K562 (cell line): ENCODE measurements around the gene FIBP. TPM values are rescaled to one million over a fixed set of nuclear protein-coding genes. Genes with fewer than 3 reads are reported as not detected.

Experiments used
- ADNP ChIP-seq: fragments of 200-800 bp; sonication (Bioruptor generic); IDR thresholded peaks from 2 replicates; pipeline ENCODE4 v1.6.1; 2016; ENCODE audit warnings: missing genetic modification characterization, missing compliant biosample characterization
- BRD4 ChIP-seq: fragments of 200-600 bp; sonication (generic); IDR thresholded peaks from 2 replicates; pipeline ENCODE4 v1.6.1; 2017; ENCODE audit warnings: inconsistent platforms
- CBX3 ChIP-seq, 2 experiments: IDR thresholded peaks; 1 replicate in 1 of 2; 2 replicates in 1 of 2; pipeline ENCODE4 v1.6.1; 2012; ENCODE audit warnings: inconsistent platforms in 2 of 2, low read length in 2 of 2, borderline replicate concordance in 1 of 2, control low read depth in 1 of 2
- ETV6 ChIP-seq, 3 experiments: fragments of 150-350 bp in 1 of 3; sonication (generic) in 1 of 3; formaldehyde crosslinking in 1 of 3; IDR thresholded peaks; 2 replicates each; pipeline versions ENCODE4 v1.6.1 to v1.8.0; 2014 to 2022; ENCODE audit warnings: borderline replicate concordance in 2 of 3, low read depth in 2 of 3, antibody characterized with exemption in 1 of 3, low read length in 1 of 3, mild to moderate bottlenecking in 1 of 3, missing genetic modification reagents in 1 of 3
- GABPB1 ChIP-seq: sonication (generic); formaldehyde crosslinking; IDR thresholded peaks from 2 replicates; pipeline ENCODE4 v1.8.0; 2022; ENCODE audit warnings: mild to moderate bottlenecking, missing genetic modification reagents
- HLTF ChIP-seq: fragments of 450-650 bp; IDR thresholded peaks from 2 replicates; pipeline ENCODE4 v1.6.1; 2016
- KDM4B ChIP-seq, 2 experiments: fragments of 450-650 bp in 1 of 2; sonication (generic) in 1 of 2; IDR thresholded peaks; 2 replicates each; pipeline ENCODE4 v1.6.1; 2016 to 2017; ENCODE audit warnings: borderline replicate concordance in 2 of 2, antibody characterized with exemption in 1 of 2, low read depth in 1 of 2, mild to moderate bottlenecking in 1 of 2
- KLF16 ChIP-seq: IDR thresholded peaks from 2 replicates; pipeline ENCODE4 v1.6.1; 2016; ENCODE audit warnings: antibody characterized with exemption
- NR3C1 ChIP-seq: sonication (generic); formaldehyde crosslinking; IDR thresholded peaks from 2 replicates; pipeline ENCODE4 v1.8.1; 2022; ENCODE audit warnings: missing genetic modification reagents
- NR4A1 ChIP-seq, 2 experiments: fragments of 250-450 bp in 1 of 2; fragments of 450-650 bp in 1 of 2; sonication (Bioruptor Pico) in 1 of 2; IDR thresholded peaks; 2 replicates each; pipeline versions ENCODE4 v1.4.0 to v1.6.1; 2016 to 2020; ENCODE audit warnings: mild to moderate bottlenecking in 2 of 2, missing compliant biosample characterization in 1 of 2, missing genetic modification characterization in 1 of 2, moderate library complexity in 1 of 2
- NRF1 ChIP-seq, 2 experiments: fragments of 450-650 bp; IDR thresholded peaks in 1 of 2; conservative IDR thresholded peaks in 1 of 2; 2 replicates each; pipeline ENCODE4 v1.6.1; 2014; ENCODE audit warnings: mild to moderate bottlenecking in 2 of 2
- POLR2B ChIP-seq: fragments of 450-650 bp; IDR thresholded peaks from 2 replicates; pipeline ENCODE4 v1.6.1; 2018; ENCODE audit warnings: low read depth; ENCODE audit not compliant: partially characterized antibody
- RBBP5 ChIP-seq: fragments of 200-600 bp; sonication (generic); IDR thresholded peaks from 2 replicates; pipeline ENCODE4 v1.6.1; 2012; ENCODE audit warnings: borderline replicate concordance, mild to moderate bottlenecking, low read length, control low read depth, inconsistent platforms; ENCODE audit not compliant: insufficient read depth, poor library complexity, severe bottlenecking
- RBFOX2 ChIP-seq: fragments of 200-400 bp; formaldehyde crosslinking; IDR thresholded peaks from 2 replicates; pipeline ENCODE4 v1.6.1; 2017; ENCODE audit warnings: low read depth, mild to moderate bottlenecking, low read length, moderate library complexity
- SIRT6 ChIP-seq: IDR thresholded peaks from one replicate; pipeline ENCODE4 v1.6.1; 2012; ENCODE audit warnings: low read depth, mild to moderate bottlenecking, control low read depth, inconsistent platforms, low read length, moderate library complexity
- SRSF7 ChIP-seq: fragments of 200-400 bp; formaldehyde crosslinking; optimal IDR thresholded peaks from 2 replicates; pipeline ENCODE3; 2017; ENCODE audit warnings: mild to moderate bottlenecking, low read depth, low read length
- polyA plus RNA-seq, 8 experiments: library from polyadenylated mRNA; depleted of rRNA in 4 of 8; stranded (reverse) in 5 of 8; unstranded in 3 of 8; fragments of >200 nt; fragmentation: Nextera tagmentation in 2 of 8; fragmentation: Illumina TruSeq in 1 of 8; extraction: Ambion mirVana in 2 of 8; extraction: Trizol in 1 of 8; gene quantifications; 2 replicates each; pipeline versions ENCODE4 v1.2.1 to v1.2.3, GENCODE V29; 2011 to 2014; ENCODE audit warnings: inconsistent platforms in 1 of 8, missing spikeins in 1 of 8
- total RNA-seq, 7 experiments: library from RNA; depleted of rRNA in 6 of 7; stranded (reverse); fragments of >200 nt in 6 of 7; fragmentation: Illumina TruSeq in 2 of 7; extraction: Trizol in 2 of 7; gene quantifications; 2 replicates each; pipeline versions ENCODE4 v1.2.1 to v1.2.3, GENCODE V29; 2011 to 2021; ENCODE audit warnings: low replicate concordance in 1 of 7
- TF ChIP-seq, protein P1 (sequence below): fragments of 250-450 bp; sonication (Bioruptor Pico); IDR thresholded peaks from 2 replicates; pipeline ENCODE4 v1.4.0; 2020; ENCODE audit warnings: mild to moderate bottlenecking, moderate library complexity
- TF ChIP-seq, protein P2 (sequence below), 2 experiments: fragments of 450-650 bp; IDR thresholded peaks; 2 replicates each; pipeline ENCODE4 v1.6.1; 2016
- TF ChIP-seq, protein P3 (sequence below), 3 experiments: fragments of 200-800 bp in 1 of 3; sonication (Bioruptor generic) in 1 of 3; sonication (generic) in 1 of 3; formaldehyde crosslinking in 1 of 3; IDR thresholded peaks; 2 replicates each; pipeline versions ENCODE4 v1.6.1 to v1.8.0; 2016 to 2022; ENCODE audit warnings: mild to moderate bottlenecking in 2 of 3, missing compliant biosample characterization in 2 of 3, missing genetic modification characterization in 2 of 3, missing genetic modification reagents in 1 of 3
- TF ChIP-seq, protein P4 (sequence below): fragments of 250-450 bp; sonication (Bioruptor Pico); IDR thresholded peaks from 2 replicates; pipeline ENCODE4 v1.8.0; 2021; ENCODE audit warnings: borderline replicate concordance, mild to moderate bottlenecking, moderate library complexity; ENCODE audit not compliant: poor library complexity, severe bottlenecking

FIBP gene
- total and polyA plus RNA-seq, 9 of the 15 experiments (the other 6 are each of a cell fraction or from before 2014, with no cell fraction given): 41.2 to 79.2 (median 48.6) TPM

DNA sequence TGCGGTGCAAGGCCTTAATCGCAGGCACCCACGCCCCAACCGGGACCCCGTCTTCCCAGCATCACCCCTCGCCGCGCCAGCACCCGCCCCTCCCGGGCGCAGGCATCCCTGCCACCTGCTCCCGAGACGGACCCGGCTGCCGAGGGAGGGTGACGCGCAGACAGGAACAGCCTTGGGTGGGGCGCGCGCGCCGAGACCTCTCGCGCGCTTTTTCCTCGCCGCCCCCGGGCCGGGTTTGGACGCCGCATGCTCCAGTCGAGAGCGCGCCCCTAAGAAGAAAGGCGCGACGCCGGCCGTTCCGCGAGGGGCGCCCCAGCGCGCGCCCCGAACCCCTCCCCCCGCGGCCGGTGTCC is 30.8 kb downstream of the FIBP start (continued):
- TF ChIP-seq, protein P1, sequence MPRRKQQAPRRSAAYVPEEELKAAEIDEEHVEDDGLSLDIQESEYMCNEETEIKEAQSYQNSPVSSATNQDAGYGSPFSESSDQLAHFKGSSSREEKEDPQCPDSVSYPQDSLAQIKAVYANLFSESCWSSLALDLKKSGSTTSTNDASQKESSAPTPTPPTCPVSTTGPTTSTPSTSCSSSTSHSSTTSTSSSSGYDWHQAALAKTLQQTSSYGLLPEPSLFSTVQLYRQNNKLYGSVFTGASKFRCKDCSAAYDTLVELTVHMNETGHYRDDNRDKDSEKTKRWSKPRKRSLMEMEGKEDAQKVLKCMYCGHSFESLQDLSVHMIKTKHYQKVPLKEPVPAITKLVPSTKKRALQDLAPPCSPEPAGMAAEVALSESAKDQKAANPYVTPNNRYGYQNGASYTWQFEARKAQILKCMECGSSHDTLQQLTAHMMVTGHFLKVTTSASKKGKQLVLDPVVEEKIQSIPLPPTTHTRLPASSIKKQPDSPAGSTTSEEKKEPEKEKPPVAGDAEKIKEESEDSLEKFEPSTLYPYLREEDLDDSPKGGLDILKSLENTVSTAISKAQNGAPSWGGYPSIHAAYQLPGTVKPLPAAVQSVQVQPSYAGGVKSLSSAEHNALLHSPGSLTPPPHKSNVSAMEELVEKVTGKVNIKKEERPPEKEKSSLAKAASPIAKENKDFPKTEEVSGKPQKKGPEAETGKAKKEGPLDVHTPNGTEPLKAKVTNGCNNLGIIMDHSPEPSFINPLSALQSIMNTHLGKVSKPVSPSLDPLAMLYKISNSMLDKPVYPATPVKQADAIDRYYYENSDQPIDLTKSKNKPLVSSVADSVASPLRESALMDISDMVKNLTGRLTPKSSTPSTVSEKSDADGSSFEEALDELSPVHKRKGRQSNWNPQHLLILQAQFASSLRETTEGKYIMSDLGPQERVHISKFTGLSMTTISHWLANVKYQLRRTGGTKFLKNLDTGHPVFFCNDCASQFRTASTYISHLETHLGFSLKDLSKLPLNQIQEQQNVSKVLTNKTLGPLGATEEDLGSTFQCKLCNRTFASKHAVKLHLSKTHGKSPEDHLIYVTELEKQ (CRISPR knock-in tag): no peak
- TF ChIP-seq NR3C1 (CRISPR knock-in tag) (peak; percentile 62; the same call in 1 of the 2 replicates), BRD4 (peak; percentile 88), GABPB1 (CRISPR knock-in tag) (no peak), RBBP5 (peak; percentile 35), KLF16 (no peak), CBX3 (IDR thresholded peaks at IDR 0.05; ENCODE audit: borderline replicate concordance in 1 of 2, low read length in 2 of 2) (no peak), POLR2B (no peak), ADNP (tag) (no peak), RBFOX2 (peak; percentile 96), HLTF (peak; percentile 30; the same call in 1 of the 2 replicates), NR4A1 (CRISPR knock-in tag; IDR thresholded peaks at IDR 0.05) (no peak), NR4A1 (tag; IDR thresholded peaks at IDR 0.05) (0 out of 2 replicates have a peak, but pooled peaks have one; percentile 39), SIRT6 (peak; percentile 68), ETV6 (IDR thresholded peaks at IDR 0.05; ENCODE audit: borderline replicate concordance in 1 of 2, low read depth in 2 of 2, low read length in 1 of 2) (no peak), ETV6 (CRISPR knock-in tag; IDR thresholded peaks at IDR 0.05; ENCODE audit: borderline replicate concordance) (0 out of 2 replicates have a peak, but pooled peaks have one; percentile 6), NRF1 (conservative IDR thresholded peaks at IDR 0.05 in 1 of 2, IDR thresholded peaks at IDR 0.05 in 1 of 2) (peak; percentile 60 to 66; a peak in 3 of 4 replicates), KDM4B (IDR thresholded peaks at IDR 0.05; ENCODE audit: borderline replicate concordance in 2 of 2, low read depth in 1 of 2) (0 out of 4 replicates have a peak, but pooled peaks of 1 of the 2 experiments have one; percentile 4), SRSF7 (peak; percentile 73)
- TF ChIP-seq, protein P2, sequence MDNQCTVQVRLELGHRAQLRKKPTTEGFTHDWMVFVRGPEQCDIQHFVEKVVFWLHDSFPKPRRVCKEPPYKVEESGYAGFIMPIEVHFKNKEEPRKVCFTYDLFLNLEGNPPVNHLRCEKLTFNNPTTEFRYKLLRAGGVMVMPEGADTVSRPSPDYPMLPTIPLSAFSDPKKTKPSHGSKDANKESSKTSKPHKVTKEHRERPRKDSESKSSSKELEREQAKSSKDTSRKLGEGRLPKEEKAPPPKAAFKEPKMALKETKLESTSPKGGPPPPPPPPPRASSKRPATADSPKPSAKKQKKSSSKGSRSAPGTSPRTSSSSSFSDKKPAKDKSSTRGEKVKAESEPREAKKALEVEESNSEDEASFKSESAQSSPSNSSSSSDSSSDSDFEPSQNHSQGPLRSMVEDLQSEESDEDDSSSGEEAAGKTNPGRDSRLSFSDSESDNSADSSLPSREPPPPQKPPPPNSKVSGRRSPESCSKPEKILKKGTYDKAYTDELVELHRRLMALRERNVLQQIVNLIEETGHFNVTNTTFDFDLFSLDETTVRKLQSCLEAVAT (IDR thresholded peaks at IDR 0.05): peak; percentile 40 to 67; a peak in 1 of 4 replicates
- TF ChIP-seq, protein P3, sequence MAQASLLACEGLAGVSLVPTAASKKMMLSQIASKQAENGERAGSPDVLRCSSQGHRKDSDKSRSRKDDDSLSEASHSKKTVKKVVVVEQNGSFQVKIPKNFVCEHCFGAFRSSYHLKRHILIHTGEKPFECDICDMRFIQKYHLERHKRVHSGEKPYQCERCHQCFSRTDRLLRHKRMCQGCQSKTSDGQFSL (CRISPR knock-in tag; IDR thresholded peaks at IDR 0.05): peak; percentile 50
- TF ChIP-seq, protein P3 (tag; IDR thresholded peaks at IDR 0.05): no peak; a peak in 1 of 4 replicates
- TF ChIP-seq, protein P4, sequence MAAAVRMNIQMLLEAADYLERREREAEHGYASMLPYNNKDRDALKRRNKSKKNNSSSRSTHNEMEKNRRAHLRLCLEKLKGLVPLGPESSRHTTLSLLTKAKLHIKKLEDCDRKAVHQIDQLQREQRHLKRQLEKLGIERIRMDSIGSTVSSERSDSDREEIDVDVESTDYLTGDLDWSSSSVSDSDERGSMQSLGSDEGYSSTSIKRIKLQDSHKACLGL (CRISPR knock-in tag): peak; percentile 43
